Activated CD8-positive, alpha-beta memory T cell treated with anti-CD3 and anti-CD28 coated beads, Interleukin-2, amount 50 U/mL, for 1 hour (primary cell): ENCODE data around the gene CSGALNACT2.

ENCODE experiments used
- DNase-seq: peaks from one replicate; pipeline ENCODE4 v3.0.0-alpha.2; 2020; ENCODE audit errors: extremely low read depth

CSGALNACT2 gene

DNA sequence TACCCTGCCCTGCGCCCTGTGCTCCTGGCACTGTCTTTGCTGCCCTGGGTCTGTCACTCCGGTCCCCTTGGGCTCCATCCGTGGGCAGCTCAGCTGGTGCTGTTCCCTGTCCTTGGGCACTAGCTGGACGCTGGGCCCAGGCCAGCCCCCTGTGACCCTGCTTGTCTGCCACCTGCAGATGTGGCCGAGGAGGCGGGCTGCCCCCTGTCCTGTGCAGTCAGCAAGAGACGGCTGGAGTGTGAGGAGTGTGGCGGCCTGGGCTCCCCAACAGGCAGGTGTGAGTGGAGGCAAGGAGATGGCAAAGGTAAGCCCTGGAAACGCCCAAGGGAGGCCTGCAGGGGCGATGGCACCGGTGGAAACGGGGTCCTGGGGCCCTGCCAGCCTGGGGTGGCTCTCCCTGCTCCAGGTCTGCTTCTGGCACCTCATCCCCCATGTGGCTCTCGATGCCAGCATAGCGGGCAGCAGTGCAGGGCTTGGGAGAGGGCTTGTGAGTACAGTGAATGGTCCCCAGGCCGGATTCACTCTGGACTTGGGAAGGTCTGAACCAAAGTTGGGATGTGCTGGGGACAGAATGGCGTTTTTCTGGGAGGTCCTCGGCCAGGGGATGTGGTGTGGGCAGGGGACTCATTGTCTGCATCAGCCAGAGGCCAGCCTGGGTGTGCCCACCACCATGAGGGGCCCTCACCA lies 26.2 kb upstream of the CSGALNACT2 start:
- no peak for DNase-seq

- DNase-seq: no peak
Measured at GRCh38 chr10:43112608-43112961, 25.7 kb upstream of the CSGALNACT2 start.

- no peak for DNase-seq
Measured at GRCh38 chr10:43113201-43114087, 24.8 kb upstream of the CSGALNACT2 start.

DNA sequence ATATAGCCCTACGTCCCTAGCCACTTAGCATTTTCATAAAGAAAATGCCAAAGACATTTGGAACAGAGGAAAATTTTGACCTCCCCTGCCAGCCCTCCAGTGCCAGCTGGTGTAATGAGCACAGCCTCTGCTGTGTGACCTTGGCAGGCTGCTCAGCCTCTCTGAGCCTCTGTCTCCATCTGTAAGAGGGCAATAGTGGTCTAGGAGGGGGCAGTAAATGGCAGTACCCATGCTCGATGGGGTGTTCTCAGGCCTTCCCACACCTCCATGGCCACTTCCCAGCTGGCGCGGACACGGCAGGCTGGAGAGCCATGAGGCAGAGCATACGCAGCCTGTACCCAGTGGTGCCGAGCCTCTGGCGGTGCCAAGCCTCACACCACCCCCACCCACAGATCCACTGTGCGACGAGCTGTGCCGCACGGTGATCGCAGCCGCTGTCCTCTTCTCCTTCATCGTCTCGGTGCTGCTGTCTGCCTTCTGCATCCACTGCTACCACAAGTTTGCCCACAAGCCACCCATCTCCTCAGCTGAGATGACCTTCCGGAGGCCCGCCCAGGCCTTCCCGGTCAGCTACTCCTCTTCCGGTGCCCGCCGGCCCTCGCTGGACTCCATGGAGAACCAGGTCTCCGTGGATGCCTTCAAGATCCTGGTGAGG lies 24.0 kb upstream of the CSGALNACT2 start:
- no peak for DNase-seq

GRCh38 chr10:43114743-43115611 lies 23.3 kb upstream of the CSGALNACT2 start:
- DNase-seq: no peak

GRCh38 chr10:43115881-43116595 lies 22.2 kb upstream of the CSGALNACT2 start:
- DNase-seq: no peak

DNA sequence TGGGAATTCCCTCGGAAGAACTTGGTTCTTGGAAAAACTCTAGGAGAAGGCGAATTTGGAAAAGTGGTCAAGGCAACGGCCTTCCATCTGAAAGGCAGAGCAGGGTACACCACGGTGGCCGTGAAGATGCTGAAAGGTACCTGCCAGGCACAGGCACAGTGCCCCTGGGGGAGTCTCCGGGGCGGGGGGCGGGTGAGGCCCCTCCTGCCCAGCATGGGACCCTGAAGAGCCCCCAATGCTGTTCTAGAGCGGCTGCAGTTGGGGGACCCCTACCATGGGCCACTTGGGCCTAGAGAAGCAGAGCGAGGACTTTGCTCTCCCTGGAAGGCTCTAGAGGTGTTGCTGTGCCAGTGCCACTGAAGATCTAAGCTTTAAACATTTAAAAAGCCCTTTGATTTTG lies 21.6 kb upstream of the CSGALNACT2 start:
- no peak for DNase-seq

DNA sequence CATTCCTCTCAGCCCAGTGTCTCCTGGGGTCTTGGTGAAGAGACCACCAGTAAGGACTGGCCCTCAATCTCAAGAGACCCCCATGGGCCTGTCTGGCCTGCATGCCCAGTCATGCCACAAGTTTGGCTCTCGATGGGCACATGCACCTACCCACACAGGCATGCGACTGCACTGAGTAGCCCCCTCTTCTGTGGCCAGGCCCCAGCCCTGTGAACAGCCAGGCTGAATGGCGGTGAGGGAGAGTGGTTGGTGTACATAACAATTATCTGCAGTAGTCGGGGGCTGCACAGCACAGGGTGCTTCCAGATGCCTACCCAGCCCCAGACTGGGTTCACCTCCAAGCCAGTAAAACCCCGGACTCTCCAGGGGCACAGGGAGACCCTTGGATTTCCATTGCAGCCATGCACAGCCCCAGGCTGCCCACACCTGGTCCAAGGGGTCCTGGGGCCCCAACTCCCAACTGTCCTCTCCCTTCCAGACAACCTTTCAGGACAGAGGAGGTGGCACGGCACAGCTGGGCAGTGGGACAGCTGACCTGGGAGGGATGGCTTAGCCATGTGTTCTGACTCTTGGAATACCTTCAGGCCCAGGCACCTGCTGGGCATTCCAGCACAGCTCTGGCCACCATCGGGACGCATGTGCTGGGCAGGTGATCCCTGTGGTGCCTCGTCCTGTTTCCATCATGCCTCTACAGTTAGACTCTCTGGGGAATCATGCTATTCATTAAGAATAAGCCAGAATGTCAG lies 21.0 kb upstream of the CSGALNACT2 start:
- no peak for DNase-seq

- DNase-seq: no peak
Measured at GRCh38 chr10:43117777-43118583, 20.3 kb upstream of the CSGALNACT2 start.

- DNase-seq: no peak
Measured at GRCh38 chr10:43118631-43119415, 19.4 kb upstream of the CSGALNACT2 start.

- DNase-seq: no peak
Measured at GRCh38 chr10:43119416-43120115, 18.7 kb upstream of the CSGALNACT2 start.

DNA sequence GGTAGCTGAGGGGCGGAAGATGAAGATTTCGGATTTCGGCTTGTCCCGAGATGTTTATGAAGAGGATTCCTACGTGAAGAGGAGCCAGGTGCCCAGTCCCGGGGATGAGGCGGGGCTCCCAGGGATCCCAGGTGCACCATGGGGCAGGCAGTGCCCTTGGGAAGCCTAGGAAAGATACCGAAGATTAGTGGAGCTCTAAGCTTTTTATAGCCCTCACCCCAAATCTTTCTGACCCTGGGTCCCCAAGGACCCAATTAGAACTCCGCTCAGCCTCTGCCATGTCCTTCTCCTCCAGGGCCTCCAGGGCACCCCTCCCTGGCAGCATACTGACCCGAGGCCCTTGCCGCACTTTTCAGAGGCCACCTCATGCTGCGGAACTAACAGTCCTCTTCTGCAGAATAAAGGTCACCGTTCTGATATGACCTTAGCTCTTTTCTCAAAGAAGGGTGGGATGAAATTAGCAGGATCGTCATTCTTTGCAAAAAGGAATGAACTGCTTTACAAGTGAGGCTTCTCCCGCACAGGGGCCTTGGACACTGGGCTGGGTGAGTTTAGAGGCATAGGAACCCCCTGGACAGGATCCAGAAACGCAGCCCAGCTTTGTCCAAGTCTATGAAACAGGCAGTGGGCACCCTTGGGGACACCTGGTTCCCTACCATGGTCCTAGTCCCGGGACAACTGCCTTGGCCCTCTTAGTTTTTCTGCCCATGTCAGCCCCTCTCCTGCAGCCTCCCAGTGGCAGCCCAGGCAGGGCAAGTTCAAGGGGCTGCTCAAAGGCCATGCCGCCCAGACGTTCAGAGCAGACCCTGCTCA lies 17.9 kb upstream of the CSGALNACT2 start:
- no peak for DNase-seq

GRCh38 chr10:43120929-43121314 lies 17.3 kb upstream of the CSGALNACT2 start:
- no peak for DNase-seq

DNA sequence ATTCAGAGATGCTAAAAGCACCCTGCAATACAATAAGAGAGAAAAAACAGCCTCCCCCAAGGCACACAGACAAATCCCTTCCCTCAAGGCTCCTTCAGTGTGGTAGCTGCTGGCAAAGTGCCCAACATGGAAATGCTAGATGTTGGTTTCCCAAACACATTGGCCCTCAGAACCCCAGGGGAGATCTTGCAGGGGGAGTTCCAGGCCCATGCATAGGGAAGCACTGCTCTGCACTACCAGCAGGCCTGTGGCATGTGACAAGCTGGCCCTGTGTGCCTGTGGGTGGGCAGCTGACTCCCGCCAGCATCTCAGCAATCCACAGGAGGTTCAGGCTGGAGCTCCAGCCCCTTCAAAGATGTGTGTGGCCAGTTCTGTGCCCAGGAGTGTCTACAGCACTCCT lies 16.8 kb upstream of the CSGALNACT2 start:
- no peak for DNase-seq

- DNase-seq: no peak
Measured at GRCh38 chr10:43122096-43122495, 16.1 kb upstream of the CSGALNACT2 start.

DNA sequence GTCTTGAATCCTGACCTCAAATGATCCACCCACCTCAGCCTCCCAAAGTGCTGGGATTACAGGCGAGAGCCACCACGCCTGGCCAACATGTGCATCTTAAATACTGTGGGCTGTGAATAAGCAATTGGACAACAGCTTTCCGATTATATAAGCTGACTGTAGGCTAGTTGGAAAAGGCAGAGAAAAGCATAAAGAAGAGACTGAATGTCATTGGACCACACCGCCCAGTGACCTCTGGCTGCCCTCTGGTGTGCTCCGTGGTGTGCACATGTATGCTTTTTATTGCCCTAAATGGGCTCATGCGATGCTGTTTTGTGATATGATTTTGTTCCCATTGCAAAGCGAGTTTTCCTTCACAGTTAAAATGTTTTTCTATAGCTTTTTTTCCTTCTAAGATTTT lies 15.4 kb upstream of the CSGALNACT2 start:
- DNase-seq: no peak

GRCh38 chr10:43123361-43124093 lies 14.7 kb upstream of the CSGALNACT2 start:
- no peak for DNase-seq
